HG02623 (cell line): ENCODE measurements around the gene PYGO2.
"Not testable (repeated sequence)": the region's sequence is repeated elsewhere in the genome, so short reads cannot be mapped to it uniquely, and the experiment has no call there.

Source experiments
- ATAC-seq: cut with Tn5 transposase; IDR thresholded peaks from one replicate; pipeline ENCODE4 v1.9.1; 2021; ENCODE audit warnings: moderate library complexity; ENCODE audit not compliant: unreplicated experiment

Gene PYGO2

GRCh38 chr1:154982897-154983648, 21.5 kb upstream of the PYGO2 start, which contains the start of gene FLAD1:
Gene FLAD1 (plus strand): TSS chr1:154983344. CDS start chr1:154983695, 351 bp downstream.
- peak; percentile 98 for ATAC-seq

GRCh38 chr1:154982341-154982740, 20.8 kb upstream of the PYGO2 start:
- no peak for ATAC-seq

- ATAC-seq, result no peak
Observed at GRCh38 chr1:154978360-154978759, 16.8 kb upstream of the PYGO2 start.

DNA sequence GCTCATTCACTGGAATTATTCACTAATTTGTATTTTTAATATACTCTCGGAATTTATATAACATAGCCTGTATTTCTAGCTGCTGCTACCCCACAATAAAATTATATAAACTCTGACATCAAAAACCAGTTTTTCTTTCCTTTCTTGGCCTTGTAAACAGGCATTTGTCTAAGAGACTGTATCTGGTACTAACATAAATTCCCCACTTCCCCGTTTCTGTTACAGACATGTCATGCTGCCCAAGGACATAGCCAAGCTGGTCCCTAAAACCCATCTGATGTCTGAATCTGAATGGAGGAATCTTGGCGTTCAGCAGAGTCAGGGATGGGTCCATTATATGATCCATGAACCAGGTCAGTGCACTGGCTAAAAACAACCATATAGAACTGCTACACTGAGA, 16.2 kb upstream of the PYGO2 start:
- ATAC-seq, result not testable (repeated sequence)

GRCh38 chr1:154975409-154976059, 14.0 kb upstream of the PYGO2 start:
- ATAC-seq, result no peak

- peak; percentile 34 for ATAC-seq
Observed at GRCh38 chr1:154974808-154975408, 13.3 kb upstream of the PYGO2 start.

GRCh38 chr1:154974102-154974807, 12.7 kb upstream of the PYGO2 start, which contains the start of gene CKS1B:
Gene CKS1B (plus strand): TSS chr1:154974681. CDS start chr1:154974746, 65 bp downstream.
- ATAC-seq, result peak; percentile 77

DNA sequence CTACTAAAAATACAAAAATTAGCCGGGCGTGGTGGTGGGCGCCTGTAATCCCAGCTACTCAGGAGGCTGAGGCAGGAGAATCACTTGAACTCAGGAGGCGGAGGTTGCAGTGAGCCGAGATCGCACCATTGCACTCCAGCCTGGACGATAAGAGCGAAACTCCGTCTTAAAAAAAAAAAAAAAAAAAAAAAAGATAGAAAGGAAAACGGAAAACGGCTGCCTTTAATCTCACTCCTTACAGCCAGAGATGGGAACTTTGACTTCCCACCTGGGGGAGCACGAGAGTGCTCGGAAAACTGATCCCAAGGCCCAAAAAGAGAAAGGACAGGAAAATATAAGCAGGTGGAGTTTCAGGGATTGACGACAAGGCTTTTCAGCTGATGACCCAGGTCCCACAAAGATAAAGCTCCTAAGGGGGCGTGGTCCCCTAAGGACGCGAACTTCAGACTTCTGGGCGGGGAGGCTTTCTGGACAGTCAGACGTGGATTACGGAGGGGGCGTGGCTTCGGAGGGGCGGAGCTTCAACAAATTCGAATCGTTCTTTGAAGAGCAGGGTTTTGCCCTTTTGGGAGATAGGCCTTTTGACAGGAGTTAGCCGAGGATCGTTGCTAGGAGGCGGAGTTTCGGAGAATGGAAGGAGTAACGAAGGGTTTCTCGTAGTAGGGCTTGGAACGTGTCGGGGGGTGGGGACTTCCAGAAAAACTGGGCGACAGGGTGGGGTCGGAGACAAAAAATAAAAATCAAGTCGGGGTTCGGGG, 11.9 kb upstream of the PYGO2 start:
- ATAC-seq, result no peak

DNA sequence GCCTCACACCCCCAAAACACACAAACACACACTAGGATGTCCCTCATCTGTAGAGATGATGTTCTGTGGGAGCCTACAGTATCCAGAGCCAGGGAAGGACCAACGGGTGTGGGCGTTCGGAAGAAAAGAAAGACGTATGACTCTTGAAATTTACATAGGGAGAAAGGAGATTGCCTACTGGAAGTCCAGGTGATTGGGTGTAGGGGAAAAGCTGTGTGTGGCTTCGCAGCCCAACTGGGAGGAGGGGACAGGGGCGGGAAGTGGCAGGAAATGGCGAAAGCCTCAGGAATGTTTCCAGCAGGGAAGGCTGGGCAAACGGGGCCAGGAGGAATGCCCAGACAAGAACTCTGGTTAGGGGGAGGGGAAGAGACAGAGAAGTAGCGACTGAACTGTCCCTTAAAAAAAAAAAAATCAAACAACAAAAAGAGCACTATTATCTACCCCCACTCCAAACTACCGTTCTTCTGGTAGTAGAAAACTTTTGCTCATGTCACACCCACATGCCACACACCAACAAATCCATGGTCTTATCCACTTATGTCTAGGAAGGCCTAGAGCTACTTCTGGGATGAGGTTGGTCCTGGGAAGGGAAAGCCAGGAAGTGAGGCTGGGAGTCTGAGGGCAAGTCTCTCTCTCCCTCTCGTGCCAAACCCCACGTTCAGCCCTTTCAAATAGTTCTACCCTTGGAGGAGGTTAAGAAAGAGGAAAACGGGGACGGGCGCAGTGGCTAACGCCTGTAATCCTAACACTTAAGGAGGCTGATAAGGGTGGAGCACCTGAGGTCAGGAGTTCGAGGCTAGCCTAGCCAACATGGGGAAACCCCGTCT, 11.1 kb upstream of the PYGO2 start:
- no peak for ATAC-seq

- no peak for ATAC-seq
Observed at GRCh38 chr1:154972213-154972516, 10.6 kb upstream of the PYGO2 start.

DNA sequence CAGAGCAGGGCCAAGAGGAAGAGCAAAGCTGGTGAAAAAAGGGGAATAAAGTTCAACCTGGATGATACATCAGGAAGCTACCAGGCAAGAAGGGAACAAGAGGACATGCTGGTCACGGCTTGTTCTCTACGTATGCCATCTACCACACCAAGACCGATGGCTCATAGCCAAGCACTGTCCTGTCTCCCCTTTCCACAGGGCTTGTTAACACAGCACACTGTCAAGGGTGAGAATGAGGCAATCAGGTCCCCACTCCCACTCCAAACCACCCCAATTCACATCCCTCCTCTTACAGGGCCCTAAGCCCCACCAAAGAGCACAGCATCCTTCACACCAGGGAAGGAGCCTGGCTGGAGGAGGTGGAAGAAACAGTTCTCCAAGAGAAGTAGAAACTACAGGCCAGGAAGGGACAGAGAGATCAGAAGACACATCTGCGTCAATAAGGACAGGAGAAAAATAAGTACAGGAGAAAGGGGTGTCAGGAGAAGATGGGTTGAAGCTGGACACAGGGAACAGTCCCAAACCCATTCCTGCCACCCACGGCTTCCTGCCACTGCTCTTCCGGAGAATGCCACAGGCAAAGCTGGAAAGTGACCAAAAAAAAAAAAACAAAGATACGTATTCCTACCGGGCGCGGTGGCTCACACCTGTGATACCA, 9.9 kb upstream of the PYGO2 start:
- ATAC-seq, result no peak

- no peak for ATAC-seq
Observed at GRCh38 chr1:154970631-154971340, 9.2 kb upstream of the PYGO2 start, which contains the start of gene SHC1. Gene SHC1 (minus strand): TSS chr1:154970747. CDS start chr1:154970526, 221 bp downstream.

GRCh38 chr1:154969860-154970452, 8.4 kb upstream of the PYGO2 start:
- no peak for ATAC-seq

DNA sequence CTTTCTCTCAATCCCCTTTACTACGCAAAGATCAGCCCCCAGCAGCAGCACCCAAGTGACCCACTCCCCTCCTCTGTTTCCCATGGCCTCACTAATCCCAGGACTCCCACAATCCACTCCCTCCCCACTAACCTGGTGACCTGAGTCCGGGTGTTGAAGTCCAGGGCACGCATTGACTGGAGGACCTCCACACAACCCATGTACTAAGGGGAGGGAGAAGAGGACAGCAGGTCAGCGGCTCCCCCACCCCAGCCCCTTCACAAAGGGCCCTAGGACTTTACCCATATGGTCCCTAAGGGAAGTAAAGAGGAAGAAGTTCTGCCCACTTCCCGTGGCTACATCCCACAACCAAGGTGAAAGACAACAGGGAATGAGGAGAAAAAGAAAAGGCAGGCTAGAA, 7.7 kb upstream of the PYGO2 start:
- no peak for ATAC-seq

DNA sequence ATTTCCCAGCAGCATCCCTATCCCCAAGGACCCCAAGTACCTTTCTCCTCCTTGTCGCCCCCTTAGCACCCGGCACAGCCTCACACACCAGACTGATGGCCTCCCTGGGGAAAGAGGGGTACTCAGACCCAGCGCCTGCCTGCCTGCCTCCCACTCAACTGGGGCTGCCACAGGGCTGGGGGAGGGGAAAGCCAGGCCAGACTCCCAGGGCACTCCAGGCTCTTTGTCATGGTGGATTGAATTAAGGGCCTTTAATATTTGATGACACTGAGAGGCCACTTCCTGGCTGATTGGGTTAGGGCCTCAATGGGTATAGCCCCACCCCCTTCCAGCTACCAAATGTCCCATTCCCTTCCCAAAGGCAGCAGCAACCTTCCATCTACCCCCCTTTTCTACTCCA, 7.1 kb upstream of the PYGO2 start:
- ATAC-seq, result no peak

DNA sequence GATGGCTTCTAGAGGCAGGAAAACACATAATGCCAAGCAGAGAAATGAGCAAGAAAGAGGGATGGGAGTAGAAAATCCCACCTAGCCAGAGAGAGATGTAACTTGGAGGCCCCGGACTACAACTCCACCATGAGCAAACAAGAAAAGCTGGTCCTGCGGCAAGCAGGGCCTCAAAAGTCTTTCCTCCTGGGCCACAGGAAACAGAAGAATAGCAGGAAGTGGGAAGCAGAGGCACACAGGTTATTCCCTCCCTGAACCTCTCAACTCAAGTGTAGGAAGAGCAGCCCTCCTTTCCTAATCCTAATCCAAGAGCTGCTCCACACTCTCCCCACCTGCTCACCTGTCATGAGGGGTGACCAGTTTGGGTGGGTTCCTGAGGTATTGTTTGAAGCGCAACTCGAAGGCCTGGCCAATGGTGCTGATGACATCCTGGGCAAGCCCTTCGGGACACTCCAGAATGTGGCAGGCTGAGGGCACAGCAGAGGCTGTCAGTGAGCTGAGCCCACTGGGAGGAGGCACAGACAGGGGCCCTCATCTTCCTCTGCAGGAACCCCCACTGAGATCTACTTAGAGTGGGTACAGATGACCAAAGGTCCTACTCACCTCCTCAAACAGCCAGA, 5.9 kb upstream of the PYGO2 start:
- no peak for ATAC-seq

- ATAC-seq, result no peak
Observed at GRCh38 chr1:154966111-154966510, 4.5 kb upstream of the PYGO2 start.

GRCh38 chr1:154964359-154964758, 2.8 kb upstream of the PYGO2 start:
- ATAC-seq, result no peak
